ENCODE data around the gene AGTR1. TPM values are rescaled to one million over a fixed set of nuclear protein-coding genes. Genes with fewer than 3 reads are reported as not detected.

Gene AGTR1
- total RNA-seq, 1 donor = 10.5 TPM

- Histone ChIP-seq H2AFZ (ENCODE audit: low read length) (no peak overlapping the region), H4K20me1 (ENCODE audit: insufficient read depth, low read length) (no peaks in the 10 kb centered on the region), H3K4me2 (ENCODE audit: insufficient read depth, low read length) (no peak overlapping the region), H3K27me3 (ENCODE audit: insufficient read depth, low read length) (peaks cover 11% of the 10 kb centered on the region), H3K9me3 (ENCODE audit: low read depth, low read length) (no peaks in the 10 kb centered on the region), H3K36me3 (ENCODE audit: insufficient read depth, low read length) (no peaks in the 10 kb centered on the region), H3K79me2 (ENCODE audit: insufficient read depth, low read length) (no peaks in the 10 kb centered on the region), H3K4me1 (ENCODE audit: insufficient read depth, low read length) (peaks cover 10% of the 10 kb centered on the region), H3K27ac (ENCODE audit: low read depth, low read length) (no peak overlapping the region), H3K4me3 (ENCODE audit: insufficient read depth, low read length) (no peak overlapping the region)
- no peak for DNase-seq (ENCODE audit: insufficient read length, low spot score, missing footprints)
- no peak for TF ChIP-seq CTCF (IDR thresholded peaks at IDR 0.05; ENCODE audit: extremely low read depth, low read depth, low read length)
Observed at GRCh38 chr3:148755570-148755969, 57.9 kb downstream of the AGTR1 start.

DNA sequence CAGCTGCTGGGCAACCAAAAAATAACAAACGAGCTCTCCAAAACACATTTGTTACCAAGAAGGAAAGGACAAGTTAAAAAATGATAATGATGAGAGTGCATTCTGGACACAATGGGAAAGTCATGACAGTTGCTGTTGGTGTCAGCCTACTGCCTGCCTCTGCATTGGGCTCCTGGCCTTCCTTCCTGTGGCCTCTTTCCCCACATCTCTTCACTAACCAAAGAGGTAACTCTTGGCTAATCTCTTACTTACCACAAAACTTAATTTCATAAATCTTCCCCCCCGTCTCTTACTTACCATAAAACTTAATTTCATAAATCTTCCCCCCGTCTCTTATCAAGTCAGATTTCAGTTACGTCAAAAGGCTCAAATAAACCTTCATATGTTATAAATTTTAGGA is 58.6 kb downstream of the AGTR1 start:
- Histone ChIP-seq H3K4me2 (ENCODE audit: insufficient read depth, low read length) (no peak overlapping the region), H2AFZ (ENCODE audit: low read length) (no peak overlapping the region), H3K27ac (ENCODE audit: low read depth, low read length) (no peak overlapping the region), H3K4me3 (ENCODE audit: insufficient read depth, low read length) (no peak overlapping the region), H4K20me1 (ENCODE audit: insufficient read depth, low read length) (no peaks in the 10 kb centered on the region), H3K79me2 (ENCODE audit: insufficient read depth, low read length) (no peaks in the 10 kb centered on the region), H3K9me3 (ENCODE audit: low read depth, low read length) (no peaks in the 10 kb centered on the region), H3K36me3 (ENCODE audit: insufficient read depth, low read length) (no peaks in the 10 kb centered on the region), H3K27me3 (ENCODE audit: insufficient read depth, low read length) (peaks cover 11% of the 10 kb centered on the region), H3K4me1 (ENCODE audit: insufficient read depth, low read length) (peaks cover 10% of the 10 kb centered on the region)
- no peak for DNase-seq (ENCODE audit: insufficient read length, low spot score, missing footprints)
- no peak for TF ChIP-seq CTCF (IDR thresholded peaks at IDR 0.05; ENCODE audit: extremely low read depth, low read depth, low read length)

- Histone ChIP-seq H3K79me2 (ENCODE audit: insufficient read depth, low read length) (no peaks in the 10 kb centered on the region), H4K20me1 (ENCODE audit: insufficient read depth, low read length) (no peaks in the 10 kb centered on the region), H3K27ac (ENCODE audit: low read depth, low read length) (no peak overlapping the region), H3K4me1 (ENCODE audit: insufficient read depth, low read length) (peaks cover 10% of the 10 kb centered on the region), H3K36me3 (ENCODE audit: insufficient read depth, low read length) (no peaks in the 10 kb centered on the region), H3K4me2 (ENCODE audit: insufficient read depth, low read length) (peak overlapping the region; percentile 5), H2AFZ (ENCODE audit: low read length) (no peak overlapping the region), H3K4me3 (ENCODE audit: insufficient read depth, low read length) (no peak overlapping the region), H3K9me3 (ENCODE audit: low read depth, low read length) (no peaks in the 10 kb centered on the region), H3K27me3 (ENCODE audit: insufficient read depth, low read length) (peaks cover 11% of the 10 kb centered on the region)
- peak; percentile 67 for DNase-seq (ENCODE audit: insufficient read length, low spot score, missing footprints)
- no peak for TF ChIP-seq CTCF (IDR thresholded peaks at IDR 0.05; ENCODE audit: extremely low read depth, low read depth, low read length)
Observed at GRCh38 chr3:148757238-148758215, 59.8 kb downstream of the AGTR1 start.

- H3K4me2 ChIP-seq (ENCODE audit: insufficient read depth, low read length) = no peak overlapping the region
Observed at GRCh38 chr3:148758303-148758884, 60.7 kb downstream of the AGTR1 start.

More at GRCh38 chr3:148758303-148758884, 60.7 kb downstream of the AGTR1 start:
- Histone ChIP-seq H3K9me3 (ENCODE audit: low read depth, low read length) (no peaks in the 10 kb centered on the region), H3K27me3 (ENCODE audit: insufficient read depth, low read length) (peaks cover 11% of the 10 kb centered on the region), H3K27ac (ENCODE audit: low read depth, low read length) (no peak overlapping the region), H3K36me3 (ENCODE audit: insufficient read depth, low read length) (no peaks in the 10 kb centered on the region), H3K79me2 (ENCODE audit: insufficient read depth, low read length) (no peaks in the 10 kb centered on the region), H4K20me1 (ENCODE audit: insufficient read depth, low read length) (no peaks in the 10 kb centered on the region), H2AFZ (ENCODE audit: low read length) (no peak overlapping the region), H3K4me1 (ENCODE audit: insufficient read depth, low read length) (peaks cover 10% of the 10 kb centered on the region), H3K4me3 (ENCODE audit: insufficient read depth, low read length) (no peak overlapping the region)
- DNase-seq (ENCODE audit: insufficient read length, low spot score, missing footprints) = no peak
- no peak for TF ChIP-seq CTCF (IDR thresholded peaks at IDR 0.05; ENCODE audit: extremely low read depth, low read depth, low read length)
